ENCODE results near the gene CYTH3. TPM values are rescaled to one million over a fixed set of nuclear protein-coding genes. Genes with fewer than 3 reads are reported as not detected.

Gene CYTH3
- total and polyA plus RNA-seq, 7 experiments from 2014 or later: 0.99 to 9.5 (median 3.1) TPM

GRCh38 chr7:6162331-6162620 lies 110.1 kb downstream of the CYTH3 start:
- Histone ChIP-seq H3K4me1 (ENCODE audit: control insufficient read depth in 2 of 2, insufficient read depth in 2 of 2, low read length in 2 of 2) (no peaks in the 10 kb centered on the region), H3K27ac (ENCODE audit: low read depth, low read length) (no peak overlapping the region), H3K36me3 (ENCODE audit: control insufficient read depth in 2 of 3, insufficient read depth in 3 of 3, low read length in 3 of 3) (peaks cover 0 to 38% (median 0%) of the 10 kb centered on the region in 3 experiments), H3K9me3 (ENCODE audit: control insufficient read depth in 2 of 3, low read length in 3 of 3) (no peaks in the 10 kb centered on the region), H3K27me3 (ENCODE audit: control insufficient read depth in 2 of 2, insufficient read depth in 2 of 2, low read length in 2 of 2) (no peaks in the 10 kb centered on the region), H3K4me3 (ENCODE audit: low read length) (no peak overlapping the region)
- H3K9me3 Mint-ChIP-seq: no peaks in the 10 kb centered on the region
- peaks cover 0 to 26% (median 4%) of the 10 kb centered on the region in 5 donors for H3K36me3 Mint-ChIP-seq
- DNase-seq (no peak), ATAC-seq (no peak)
- peaks cover 0 to 11% (median 0%) of the 10 kb centered on the region in 7 donors for H3K4me1 Mint-ChIP-seq
- intact Hi-C loops (cut with micrococcal nuclease): loop anchor here in 1 of 2 donors (5.0 kb wide), 1 partner anchor 110 kb away; the partner anchor contains the start of gene CYTH3
- H3K27me3 Mint-ChIP-seq: no peaks in the 10 kb centered on the region
- peak overlapping the region in 1 of 9 donors; percentile 55 for H3K27ac Mint-ChIP-seq
- H3K4me3 Mint-ChIP-seq: no peak overlapping the region
- ChIA-PET POLR2A (interaction anchor here (0.7 kb wide), 1 partner anchor 292 kb away, joined by 3 read pairs; no protein-coding TSS in a partner anchor), CTCF (interaction anchor here (1.4 kb wide), 1 partner anchor 188 kb away, joined by 5 read pairs; no protein-coding TSS in a partner anchor)

- no peak for ATAC-seq
- Mint-ChIP-seq H3K4me1 (peaks cover 0 to 11% (median 0%) of the 10 kb centered on the region in 7 donors), H3K27ac (peak overlapping the region in 2 of 9 donors; percentile 55 to 60), H3K4me3 (no peak overlapping the region), H3K36me3 (peaks cover under 1 to 27% (median 4%) of the 10 kb centered on the region in 5 donors), H3K27me3 (no peaks in the 10 kb centered on the region), H3K9me3 (no peaks in the 10 kb centered on the region)
- H3K9me3 ChIP-seq (ENCODE audit: control insufficient read depth in 2 of 3, low read length in 3 of 3): no peaks in the 10 kb centered on the region
- ChIA-PET POLR2A (interaction anchor here (0.7 kb wide), 1 partner anchor 293 kb away, joined by 3 read pairs; no protein-coding TSS in a partner anchor), CTCF (interaction anchor here (1.4 kb wide), 1 partner anchor 188 kb away, joined by 5 read pairs; no protein-coding TSS in a partner anchor)
- no peaks in the 10 kb centered on the region for H3K4me1 ChIP-seq (ENCODE audit: control insufficient read depth in 2 of 2, insufficient read depth in 2 of 2, low read length in 2 of 2)
- intact Hi-C loops (cut with micrococcal nuclease): loop anchor here in 1 of 2 donors (5.0 kb wide), 1 partner anchor 111 kb away; the partner anchor contains the start of gene CYTH3
- H3K27ac ChIP-seq (ENCODE audit: low read depth, low read length): no peak overlapping the region
- no peak for DNase-seq
- H3K36me3 ChIP-seq (ENCODE audit: control insufficient read depth in 2 of 3, insufficient read depth in 3 of 3, low read length in 3 of 3): peaks cover 0 to 43% (median 0%) of the 10 kb centered on the region in 3 experiments
- H3K27me3 ChIP-seq (ENCODE audit: control insufficient read depth in 2 of 2, insufficient read depth in 2 of 2, low read length in 2 of 2): no peaks in the 10 kb centered on the region
- H3K4me3 ChIP-seq (ENCODE audit: low read length): no peak overlapping the region
Observed at GRCh38 chr7:6161463-6162330, 110.7 kb downstream of the CYTH3 start.

GRCh38 chr7:6160191-6160623 lies 112.2 kb downstream of the CYTH3 start:
- peaks cover 0 to 11% (median 0%) of the 10 kb centered on the region in 7 donors for H3K4me1 Mint-ChIP-seq
- intact Hi-C loops (cut with micrococcal nuclease): loop anchor here in 1 of 2 donors (1.0 to 5.0 kb wide), 2 partner anchors 112 to 163 kb away; partner anchors contain the start of gene CYTH3
- Histone ChIP-seq H3K9me3 (ENCODE audit: control insufficient read depth in 2 of 3, low read length in 3 of 3) (no peaks in the 10 kb centered on the region), H3K27ac (ENCODE audit: low read depth, low read length) (no peak overlapping the region), H3K36me3 (ENCODE audit: control insufficient read depth in 2 of 3, insufficient read depth in 3 of 3, low read length in 3 of 3) (peaks cover 0 to 57% (median 0%) of the 10 kb centered on the region in 3 experiments), H3K4me3 (ENCODE audit: low read length) (no peak overlapping the region), H3K4me1 (ENCODE audit: control insufficient read depth in 2 of 2, insufficient read depth in 2 of 2, low read length in 2 of 2) (no peaks in the 10 kb centered on the region), H3K27me3 (ENCODE audit: control insufficient read depth in 2 of 2, insufficient read depth in 2 of 2, low read length in 2 of 2) (no peaks in the 10 kb centered on the region)
- ChIA-PET POLR2A (no interaction called here), CTCF (interaction anchor here (1.0 kb wide), 2 partner anchors 163 to 189 kb away, joined by 3 to 5 read pairs; no protein-coding TSS in a partner anchor)
- ATAC-seq: peak; percentile 42
- H3K9me3 Mint-ChIP-seq: no peaks in the 10 kb centered on the region
- no peaks in the 10 kb centered on the region for H3K27me3 Mint-ChIP-seq
- no peak overlapping the region for H3K4me3 Mint-ChIP-seq
- H3K36me3 Mint-ChIP-seq: peaks cover 4 to 40% (median 13%) of the 10 kb centered on the region in 5 donors
- peak in 1 of 9 donors; percentile 10 for DNase-seq
- peak overlapping the region in 1 of 9 donors; percentile 22 for H3K27ac Mint-ChIP-seq

GRCh38 chr7:6159524-6160031 lies 112.8 kb downstream of the CYTH3 start:
- no peaks in the 10 kb centered on the region for H3K27me3 Mint-ChIP-seq
- no peak for DNase-seq
- H3K4me1 Mint-ChIP-seq: peaks cover 0 to 11% (median 0%) of the 10 kb centered on the region in 7 donors
- no peak overlapping the region for H3K27ac ChIP-seq (ENCODE audit: low read depth, low read length)
- no peaks in the 10 kb centered on the region for H3K4me1 ChIP-seq (ENCODE audit: control insufficient read depth in 2 of 2, insufficient read depth in 2 of 2, low read length in 2 of 2)
- H3K4me3 Mint-ChIP-seq: no peak overlapping the region
- H3K27me3 ChIP-seq (ENCODE audit: control insufficient read depth in 2 of 2, insufficient read depth in 2 of 2, low read length in 2 of 2): no peaks in the 10 kb centered on the region
- ChIA-PET CTCF (interaction anchor here (0.6 to 1.0 kb wide), 2 partner anchors 190 to 283 kb away, joined by 3 read pairs; no protein-coding TSS in a partner anchor), POLR2A (no interaction called here)
- no peak overlapping the region for H3K4me3 ChIP-seq (ENCODE audit: low read length)
- intact Hi-C loops (cut with micrococcal nuclease): loop anchor here in 1 of 2 donors (1.0 to 5.0 kb wide), 2 partner anchors 113 to 164 kb away; partner anchors contain the start of gene CYTH3
- H3K9me3 ChIP-seq (ENCODE audit: control insufficient read depth in 2 of 3, low read length in 3 of 3): no peaks in the 10 kb centered on the region
- no peak overlapping the region for H3K27ac Mint-ChIP-seq
- peaks cover 0 to 62% (median 0%) of the 10 kb centered on the region in 3 experiments for H3K36me3 ChIP-seq (ENCODE audit: control insufficient read depth in 2 of 3, insufficient read depth in 3 of 3, low read length in 3 of 3)
- H3K9me3 Mint-ChIP-seq: no peaks in the 10 kb centered on the region
- peak; percentile 21 for ATAC-seq
- H3K36me3 Mint-ChIP-seq: peaks cover 4 to 42% (median 16%) of the 10 kb centered on the region in 5 donors

GRCh38 chr7:6159097-6159483 lies 113.3 kb downstream of the CYTH3 start:
- POLR2A ChIA-PET: no interaction called here
- ATAC-seq (no peak), DNase-seq (no peak)
- Mint-ChIP-seq H3K4me1 (peaks cover 0 to 11% (median 0%) of the 10 kb centered on the region in 7 donors), H3K27ac (no peak overlapping the region), H3K4me3 (no peak overlapping the region), H3K27me3 (no peaks in the 10 kb centered on the region), H3K9me3 (no peaks in the 10 kb centered on the region), H3K36me3 (peaks cover 4 to 42% (median 16%) of the 10 kb centered on the region in 5 donors)
- H3K36me3 ChIP-seq (ENCODE audit: control insufficient read depth in 2 of 3, insufficient read depth in 3 of 3, low read length in 3 of 3): peaks cover 0 to 64% (median 0%) of the 10 kb centered on the region in 3 experiments
- H3K4me3 ChIP-seq (ENCODE audit: low read length): no peak overlapping the region
- no peaks in the 10 kb centered on the region for H3K9me3 ChIP-seq (ENCODE audit: control insufficient read depth in 2 of 3, low read length in 3 of 3)
- intact Hi-C loops (cut with micrococcal nuclease): no loop called here
- H3K27ac ChIP-seq (ENCODE audit: low read depth, low read length): no peak overlapping the region
- H3K4me1 ChIP-seq (ENCODE audit: control insufficient read depth in 2 of 2, insufficient read depth in 2 of 2, low read length in 2 of 2): no peaks in the 10 kb centered on the region
- CTCF ChIA-PET: interaction anchor here (0.6 kb wide), 1 partner anchor 284 kb away, joined by 3 read pairs; no protein-coding TSS in a partner anchor
- no peaks in the 10 kb centered on the region for H3K27me3 ChIP-seq (ENCODE audit: control insufficient read depth in 2 of 2, insufficient read depth in 2 of 2, low read length in 2 of 2)

- Mint-ChIP-seq H3K4me1 (peaks cover 0 to 11% (median 0%) of the 10 kb centered on the region in 7 donors), H3K9me3 (no peaks in the 10 kb centered on the region), H3K4me3 (no peak overlapping the region), H3K27ac (peak overlapping the region in 1 of 9 donors; percentile 52), H3K27me3 (no peaks in the 10 kb centered on the region), H3K36me3 (peaks cover 4 to 42% (median 16%) of the 10 kb centered on the region in 5 donors)
- no peaks in the 10 kb centered on the region for H3K9me3 ChIP-seq (ENCODE audit: control insufficient read depth in 2 of 3, low read length in 3 of 3)
- CTCF ChIA-PET: interaction anchor here (0.6 kb wide), 1 partner anchor 284 kb away, joined by 3 read pairs; no protein-coding TSS in a partner anchor
- no peak for ATAC-seq
- no peaks in the 10 kb centered on the region for H3K27me3 ChIP-seq (ENCODE audit: control insufficient read depth in 2 of 2, insufficient read depth in 2 of 2, low read length in 2 of 2)
- peaks cover 0 to 69% (median 0%) of the 10 kb centered on the region in 3 experiments for H3K36me3 ChIP-seq (ENCODE audit: control insufficient read depth in 2 of 3, insufficient read depth in 3 of 3, low read length in 3 of 3)
- no peak for DNase-seq
- no peaks in the 10 kb centered on the region for H3K4me1 ChIP-seq (ENCODE audit: control insufficient read depth in 2 of 2, insufficient read depth in 2 of 2, low read length in 2 of 2)
- no peak overlapping the region for H3K4me3 ChIP-seq (ENCODE audit: low read length)
- intact Hi-C loops (cut with micrococcal nuclease): no loop called here
- no peak overlapping the region for H3K27ac ChIP-seq (ENCODE audit: low read depth, low read length)
- POLR2A ChIA-PET: no interaction called here
Observed at GRCh38 chr7:6158424-6159096, 113.9 kb downstream of the CYTH3 start.

Data from naive thymus-derived CD4-positive, alpha-beta T cell (primary cell).